Endometrium (tissue), 2 donors: ENCODE data around the gene GSTA3.
"Not testable (repeated sequence)": the region's sequence is repeated elsewhere in the genome, so short reads cannot be mapped to it uniquely, and the experiment has no call there.

ENCODE experiments used
- FAIRE-seq: peaks from 2 replicates; lab custom pipeline; 2012; peaks lifted over from hg19 to GRCh38; lab: Jason Lieb, UNC
- donor health status: control.
- donor health status: control.

Gene GSTA3

DNA sequence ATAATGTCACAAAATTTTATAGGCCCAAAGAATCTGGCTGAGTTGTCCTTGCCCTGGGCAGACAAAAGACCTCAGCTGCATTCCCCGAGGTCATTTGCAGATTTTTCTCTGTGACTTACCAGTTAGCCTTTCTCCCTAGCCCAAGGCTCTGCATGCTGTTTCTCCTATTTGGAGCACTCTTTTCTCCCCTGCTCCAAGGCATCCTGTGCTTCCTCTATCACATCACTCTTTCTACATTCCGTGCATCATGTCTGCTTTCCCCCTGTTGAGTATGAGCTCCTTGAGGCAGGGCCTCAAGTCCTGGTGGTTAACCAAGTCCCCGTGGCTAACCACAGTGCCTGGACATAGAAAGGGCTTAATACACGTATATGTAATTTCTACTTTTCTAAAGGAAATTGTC, 593 bp upstream of the GSTA3 start:
- FAIRE-seq, result no peak

DNA sequence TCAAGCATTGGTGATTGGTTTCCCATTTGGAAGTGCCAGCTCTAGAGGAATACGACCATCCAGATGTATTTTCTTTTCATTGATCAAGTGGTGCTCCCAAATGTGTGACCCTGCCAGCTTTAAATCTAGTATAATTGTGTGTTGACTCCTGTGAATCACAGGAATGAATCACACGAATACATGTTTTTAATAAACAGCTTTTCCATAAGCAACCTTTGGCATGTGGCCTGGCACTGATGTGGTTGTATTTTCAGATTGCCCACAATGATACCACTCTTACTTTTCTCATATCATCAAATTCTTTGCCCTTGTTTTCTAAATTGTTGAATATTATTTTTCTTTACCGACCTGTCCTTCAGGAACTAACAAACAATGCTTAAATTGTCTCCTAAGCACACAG, 367 bp downstream of the GSTA3 start:
- no peak for FAIRE-seq

- no peak for FAIRE-seq
These were observed 972 bp downstream of the GSTA3 start for GRCh38 chr6:52908526-52908925.

- FAIRE-seq, result no peak
These were observed 4.8 kb downstream of the GSTA3 start for GRCh38 chr6:52904562-52905279.

- FAIRE-seq, result no peak
These were observed 9.0 kb downstream of the GSTA3 start for GRCh38 chr6:52900536-52900935.

GRCh38 chr6:52895790-52896189, 13.7 kb downstream of the GSTA3 start:
- not testable (repeated sequence) for FAIRE-seq

DNA sequence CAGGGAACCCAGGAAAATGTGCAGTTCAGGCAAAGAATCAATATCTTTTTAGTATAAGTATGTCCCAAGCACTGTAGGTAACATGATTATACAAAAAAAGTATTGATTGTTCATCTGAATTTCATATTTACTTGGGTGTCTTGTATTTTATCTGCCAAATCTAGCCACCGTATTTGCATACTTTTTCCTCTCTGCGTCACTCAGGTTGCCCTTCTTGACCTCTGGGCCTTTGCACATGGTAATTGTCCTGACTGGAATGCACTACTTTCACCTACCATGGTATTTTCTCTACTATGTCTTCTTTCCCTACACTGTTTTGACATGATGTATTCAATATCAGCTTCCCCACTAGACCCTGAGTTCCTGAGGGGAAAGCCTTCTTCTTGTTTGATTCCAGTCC, 15.2 kb downstream of the GSTA3 start:
- FAIRE-seq, result no peak

- FAIRE-seq, result no peak
These were observed 15.7 kb downstream of the GSTA3 start for GRCh38 chr6:52893803-52894202.

GRCh38 chr6:52893221-52893620, 16.3 kb downstream of the GSTA3 start:
- peak; percentile 4 for FAIRE-seq

DNA sequence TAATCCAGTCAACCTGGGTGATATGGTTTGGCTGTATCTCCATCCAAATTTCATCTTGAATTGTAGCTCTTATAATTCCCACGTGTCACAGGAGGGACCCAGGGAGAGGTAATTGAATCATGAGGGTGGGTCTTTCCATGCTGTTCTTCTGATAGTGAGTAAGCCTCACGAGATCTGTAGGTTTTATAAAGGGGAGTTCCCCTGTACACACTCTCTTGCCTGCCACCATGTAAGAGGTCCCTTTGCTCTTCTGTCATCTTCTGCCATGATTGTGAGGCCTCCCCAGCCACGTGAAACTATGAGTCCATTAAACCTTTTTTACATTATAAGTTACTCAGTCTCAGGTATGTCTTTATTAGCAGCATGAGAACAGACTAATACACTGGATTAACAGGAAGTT, 19.5 kb downstream of the GSTA3 start:
- no peak for FAIRE-seq

- FAIRE-seq, result no peak
These were observed 21.5 kb downstream of the GSTA3 start for GRCh38 chr6:52887910-52888524.

DNA sequence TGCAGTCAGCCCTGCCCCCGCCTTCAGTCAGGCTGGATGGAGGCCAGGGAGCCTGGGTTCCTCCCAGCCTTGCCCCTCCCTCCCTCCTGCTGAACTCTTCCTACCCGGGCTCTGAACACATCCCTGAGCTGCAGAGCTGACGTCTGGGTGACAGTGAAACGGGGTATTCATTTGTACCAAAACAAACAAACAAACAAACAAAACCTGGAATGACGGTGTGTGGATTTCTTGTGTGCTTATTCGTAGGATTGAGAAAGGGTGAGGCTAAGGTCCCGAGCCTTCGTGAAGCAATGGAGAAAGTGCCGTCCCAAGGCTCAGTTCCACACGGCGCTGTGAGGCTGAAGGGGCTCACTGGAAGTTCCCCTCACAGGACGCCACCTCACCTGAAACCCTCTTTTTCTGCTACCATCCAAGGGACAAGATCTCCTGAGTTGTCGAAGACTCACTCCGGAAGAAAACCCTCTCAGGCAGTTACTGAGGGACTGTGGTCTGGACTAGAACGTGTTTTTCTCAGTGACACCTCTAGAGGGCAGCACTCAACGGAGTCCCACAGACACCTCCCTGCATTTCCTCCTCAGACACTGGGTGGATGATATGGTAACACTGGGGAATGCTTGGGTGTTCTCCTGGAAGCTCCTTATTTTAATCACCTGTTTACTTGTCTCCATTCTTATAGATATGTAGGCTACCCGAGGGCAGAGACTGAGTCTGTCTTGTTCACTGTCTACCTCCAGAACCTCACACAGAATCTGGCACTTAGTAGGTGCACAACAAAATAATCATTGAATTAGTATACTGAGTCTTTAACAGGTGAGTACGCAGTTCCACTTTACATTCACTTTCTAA, 27.3 kb downstream of the GSTA3 start:
- no peak for FAIRE-seq

DNA sequence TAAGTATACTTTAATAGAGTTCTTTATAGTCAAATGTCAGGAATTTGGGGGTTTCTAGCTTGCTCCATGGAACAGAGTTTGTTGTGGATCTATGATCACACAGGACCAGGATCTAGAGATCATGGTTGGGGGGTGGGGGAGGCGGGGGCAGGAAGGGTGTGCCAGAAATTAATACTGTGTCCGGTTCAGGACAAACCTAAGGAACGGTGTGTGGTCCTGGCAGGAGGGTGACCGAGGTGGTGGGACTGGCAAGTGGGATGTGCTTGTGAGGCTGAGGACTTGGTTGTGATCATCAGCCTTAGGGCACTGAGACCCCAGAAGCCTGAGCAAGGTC, 27.9 kb downstream of the GSTA3 start:
- FAIRE-seq, result no peak

DNA sequence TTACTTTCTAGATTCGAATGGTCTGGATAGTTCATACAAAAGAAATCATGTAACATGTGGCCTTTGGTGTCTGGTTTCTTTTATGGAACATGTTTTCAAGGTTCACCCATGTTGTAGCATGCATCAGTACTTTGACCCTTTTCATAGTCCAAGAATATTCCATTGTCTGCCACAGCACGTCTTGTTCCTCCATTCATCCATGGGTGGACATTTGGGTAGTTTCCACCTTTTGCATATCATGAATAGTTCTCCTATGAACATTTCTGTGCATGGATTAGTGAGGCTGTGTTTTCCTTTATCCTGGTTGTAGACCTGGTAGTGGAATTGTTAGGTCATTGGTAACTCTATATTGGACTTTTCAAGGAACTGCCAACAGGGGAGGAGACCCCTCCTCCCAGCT, 31.7 kb downstream of the GSTA3 start:
- no peak for FAIRE-seq

- no peak for FAIRE-seq
These were observed 32.3 kb downstream of the GSTA3 start for GRCh38 chr6:52877168-52877567.

DNA sequence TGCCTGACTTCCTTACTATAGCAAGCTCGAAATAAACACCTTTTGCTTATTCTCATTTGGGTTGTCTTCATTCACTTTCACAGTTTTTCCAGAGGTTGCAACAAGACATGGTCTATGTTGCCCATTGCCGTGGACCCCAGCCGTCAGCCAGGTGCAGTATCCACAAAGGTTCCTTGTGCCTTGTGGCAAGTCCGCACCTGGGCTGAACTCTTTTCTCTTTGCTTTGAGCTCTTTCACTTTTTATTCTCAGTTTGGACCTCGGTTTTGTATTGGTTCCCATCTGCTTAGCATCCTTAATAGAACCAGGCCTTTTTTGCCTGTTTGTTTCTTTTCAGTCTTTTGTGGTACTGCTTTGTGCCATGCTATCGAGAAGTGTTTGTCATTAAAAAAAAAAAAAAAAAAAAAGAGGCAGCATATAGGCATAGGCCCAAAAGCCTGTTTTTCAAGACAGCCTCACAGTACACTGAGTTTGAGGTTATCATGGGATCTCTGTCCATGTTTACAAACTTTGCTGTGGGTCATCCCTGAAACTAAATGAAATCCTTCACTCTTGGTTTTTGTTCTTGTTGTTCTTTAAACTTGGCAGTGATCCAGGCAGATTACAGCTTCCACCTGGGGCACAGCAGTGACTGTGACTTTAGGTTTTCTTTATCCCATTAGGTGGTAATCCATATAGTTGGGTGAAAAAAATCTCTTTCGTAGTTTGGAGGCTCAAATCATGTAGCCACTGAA, 33.3 kb downstream of the GSTA3 start:
- no peak for FAIRE-seq

DNA sequence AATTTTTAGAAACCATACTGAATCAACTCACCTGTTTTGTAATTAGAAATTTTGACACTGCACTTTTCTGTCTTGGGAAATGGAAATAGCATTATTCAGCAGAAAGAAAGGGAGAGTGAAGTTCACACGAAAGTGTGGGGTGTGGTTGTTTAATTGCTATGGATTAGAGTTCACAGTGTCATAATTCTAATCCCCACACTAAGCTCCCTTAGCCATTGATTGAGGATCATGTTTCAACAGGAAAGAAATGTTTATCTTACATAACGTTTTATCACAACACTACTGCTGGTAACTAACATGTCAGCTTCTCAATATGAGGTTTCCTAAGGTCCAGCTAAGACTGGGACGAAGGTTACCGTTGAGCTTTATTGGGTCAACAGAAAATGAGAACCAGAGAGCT, 37.5 kb downstream of the GSTA3 start:
- FAIRE-seq, result no peak

- FAIRE-seq, result no peak
These were observed 37.9 kb downstream of the GSTA3 start for GRCh38 chr6:52871621-52872020.

DNA sequence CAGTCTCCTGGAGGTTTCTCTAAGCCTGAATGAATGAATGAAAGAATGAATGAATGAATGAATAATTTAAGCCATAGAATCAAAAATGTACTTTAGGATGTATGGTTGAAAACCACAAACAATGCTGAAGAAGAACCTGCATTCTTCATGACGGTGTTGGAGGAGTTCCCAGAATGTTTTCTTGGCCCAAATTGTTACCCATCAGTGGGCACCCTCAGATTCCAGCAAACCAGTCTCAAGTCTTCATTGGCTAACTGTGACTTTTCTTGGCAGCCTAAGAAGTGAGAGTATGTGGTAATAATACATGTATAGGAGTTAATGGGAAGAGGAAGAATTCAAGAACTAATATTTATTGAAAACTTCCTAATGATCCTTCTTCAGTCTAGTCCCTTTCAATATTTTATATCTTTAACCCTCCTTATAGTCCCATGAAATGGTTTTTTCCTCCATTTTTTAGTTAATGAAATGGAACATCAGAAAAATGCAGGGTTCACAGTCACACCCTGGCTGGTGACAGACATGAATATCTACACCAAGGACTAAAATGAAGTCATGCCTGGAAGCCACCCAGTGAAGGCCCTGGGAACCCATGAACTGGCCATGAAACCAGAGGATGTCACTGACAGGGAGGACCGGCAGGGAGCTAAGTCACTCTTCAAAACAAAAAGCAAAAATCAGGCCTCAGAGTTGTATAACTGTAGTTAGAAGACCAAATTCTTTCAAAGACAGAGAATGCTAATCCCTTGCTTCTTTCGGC, 39.0 kb downstream of the GSTA3 start:
- not testable (repeated sequence) for FAIRE-seq

DNA sequence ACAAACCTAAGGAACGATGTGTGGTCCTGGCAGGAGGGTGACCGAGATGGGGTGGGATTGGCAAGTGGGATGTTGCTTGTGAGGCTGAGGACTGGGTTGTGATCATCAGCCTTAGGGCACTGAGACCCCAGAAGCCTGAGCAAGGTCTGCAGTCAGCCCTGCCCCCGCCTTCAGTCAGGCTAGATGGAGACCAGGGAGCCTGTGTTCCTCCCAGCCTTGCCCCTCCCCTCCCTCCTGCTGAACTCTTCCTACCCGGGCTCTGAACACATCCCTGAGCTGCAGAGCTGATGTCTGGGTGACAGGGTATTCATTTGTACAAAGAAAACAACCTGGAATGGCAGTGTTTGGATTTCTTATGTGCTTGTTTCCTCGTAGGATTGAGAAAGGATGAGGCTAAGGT, 40.6 kb downstream of the GSTA3 start:
- not testable (repeated sequence) for FAIRE-seq

GRCh38 chr6:52868240-52868639, 41.3 kb downstream of the GSTA3 start:
- FAIRE-seq, result no peak

GRCh38 chr6:52861151-52861550, 48.3 kb downstream of the GSTA3 start:
- not testable (repeated sequence) for FAIRE-seq
